T1000 (cell line): Measurements from ENCODE around the gene CCDC106.

Experiments
- DNase-seq: peaks from one replicate; lab custom pipeline; 2025; ENCODE audit warnings: mixed read lengths; lab: John Stamatoyannopoulos, UW

The CCDC106 gene

DNA sequence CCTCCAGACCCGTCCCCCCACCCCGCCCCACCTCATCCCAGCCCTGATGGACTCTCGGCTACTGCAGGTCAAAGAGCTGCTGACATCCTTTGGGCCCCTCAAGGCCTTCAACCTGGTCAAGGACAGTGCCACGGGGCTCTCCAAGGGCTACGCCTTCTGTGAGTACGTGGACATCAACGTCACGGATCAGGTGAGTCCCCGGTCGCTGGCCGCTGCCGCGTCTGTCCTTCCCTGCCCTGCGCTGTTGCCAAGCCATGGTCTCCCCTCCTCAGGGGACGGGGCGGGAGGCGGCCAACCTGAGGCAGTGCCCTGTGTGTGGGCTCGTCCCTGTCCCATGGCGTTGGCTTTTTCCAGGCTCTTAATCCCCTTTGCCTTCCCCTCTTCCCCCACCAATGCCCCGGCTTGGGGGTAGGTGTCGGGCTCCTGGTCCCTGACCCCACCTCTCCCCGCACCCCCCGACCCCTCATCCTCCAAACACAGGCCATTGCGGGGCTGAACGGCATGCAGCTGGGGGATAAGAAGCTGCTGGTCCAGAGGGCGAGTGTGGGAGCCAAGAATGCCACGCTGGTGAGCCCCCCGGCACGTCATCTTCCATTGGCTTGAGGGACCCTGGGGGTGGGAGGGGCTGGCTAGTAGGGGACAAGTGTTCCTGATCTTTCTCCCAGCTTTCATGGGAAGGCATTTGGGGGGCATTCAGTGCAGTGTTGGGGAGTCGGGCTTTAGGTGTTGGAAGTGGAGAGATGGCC is 20.8 kb downstream of the CCDC106 start:
- no peak for DNase-seq

DNA sequence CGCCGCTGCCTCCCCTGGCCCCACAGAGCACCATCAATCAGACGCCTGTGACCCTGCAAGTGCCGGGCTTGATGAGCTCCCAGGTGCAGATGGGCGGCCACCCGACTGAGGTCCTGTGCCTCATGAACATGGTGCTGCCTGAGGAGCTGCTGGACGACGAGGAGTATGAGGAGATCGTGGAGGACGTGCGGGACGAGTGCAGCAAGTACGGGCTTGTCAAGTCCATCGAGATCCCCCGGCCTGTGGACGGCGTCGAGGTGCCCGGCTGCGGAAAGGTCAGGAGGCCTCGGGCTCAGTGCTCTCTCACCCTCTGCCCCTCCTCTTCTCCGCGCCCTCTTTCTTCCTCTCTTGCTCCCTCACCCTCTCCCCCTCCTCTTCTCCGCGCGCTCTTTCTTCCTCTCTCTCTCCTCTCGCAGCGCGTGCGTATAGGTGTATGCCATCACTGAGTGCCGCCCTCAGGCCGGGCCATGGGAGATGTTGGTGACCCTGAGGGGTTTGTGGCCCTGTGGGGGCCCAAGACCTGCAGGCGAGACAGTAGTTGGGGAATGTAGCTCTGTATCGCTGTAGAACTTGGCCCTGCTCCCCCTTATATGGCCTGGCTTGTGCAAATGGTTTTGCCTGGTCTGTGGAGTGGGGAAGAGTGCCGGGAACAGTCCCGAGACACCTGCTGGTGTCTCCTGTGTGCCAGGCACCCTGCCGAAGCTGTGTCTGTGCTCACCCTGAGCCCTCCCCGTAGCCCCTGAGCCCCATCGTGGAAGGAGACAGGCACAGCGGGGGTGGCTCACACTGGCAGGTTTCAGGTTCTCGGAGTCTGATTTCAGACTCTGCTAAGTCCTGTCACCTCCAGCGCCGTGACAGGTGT is 21.6 kb downstream of the CCDC106 start:
- DNase-seq: no peak

DNA sequence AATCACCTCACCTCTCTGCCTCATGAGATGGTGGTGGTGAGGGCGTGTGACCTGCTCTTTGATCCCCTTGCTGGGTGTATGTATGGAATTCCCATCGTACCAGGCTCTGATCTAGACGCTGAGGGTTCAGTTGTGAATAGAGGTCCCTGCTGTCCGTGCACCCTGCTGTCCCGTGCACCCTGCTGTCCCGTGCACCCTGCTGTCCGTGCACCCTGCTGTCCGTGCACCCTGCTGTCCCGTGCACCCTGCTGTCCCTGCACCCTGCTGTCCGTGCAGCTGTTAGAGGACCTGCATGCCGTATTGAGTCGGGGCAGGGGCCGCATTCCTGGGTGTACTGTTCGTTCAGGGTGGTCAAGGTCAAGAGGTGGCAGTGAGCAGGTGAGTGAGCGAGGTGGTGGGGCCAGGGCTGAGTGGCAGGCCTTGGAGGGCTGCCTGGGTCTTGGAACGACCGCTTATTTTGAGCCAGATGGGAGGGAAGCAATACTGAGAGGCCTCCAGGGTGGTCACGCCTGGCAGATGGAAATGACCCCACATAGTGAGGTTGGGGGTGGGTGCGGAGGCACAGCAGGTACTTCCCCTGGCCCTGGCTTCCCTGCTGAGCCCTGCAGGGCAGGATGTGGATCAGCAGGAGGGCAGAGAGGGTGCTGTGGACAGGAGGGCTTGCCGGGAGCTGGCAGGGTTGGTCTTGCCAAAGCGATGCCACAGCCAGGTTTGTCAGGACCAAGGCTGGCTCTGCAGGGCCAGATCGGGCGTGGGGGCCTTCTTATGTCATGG is 22.5 kb downstream of the CCDC106 start:
- no peak for DNase-seq

DNA sequence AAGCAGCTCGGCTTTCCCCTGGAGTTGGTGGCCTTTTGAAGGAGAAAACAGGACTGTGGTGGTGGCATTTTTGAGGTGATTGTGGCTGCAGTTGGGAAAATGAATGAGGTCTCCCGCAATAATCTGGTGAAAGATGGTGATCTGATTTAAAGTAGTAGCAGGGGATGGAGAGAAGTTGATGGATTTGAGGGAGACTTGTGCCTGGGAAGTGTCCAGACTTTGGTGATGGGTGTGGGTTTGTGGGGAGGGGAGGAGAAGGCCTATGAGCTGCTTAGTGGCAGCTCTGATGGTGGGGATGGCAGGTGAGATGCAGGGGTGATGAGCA is 23.0 kb downstream of the CCDC106 start:
- no peak for DNase-seq

DNA sequence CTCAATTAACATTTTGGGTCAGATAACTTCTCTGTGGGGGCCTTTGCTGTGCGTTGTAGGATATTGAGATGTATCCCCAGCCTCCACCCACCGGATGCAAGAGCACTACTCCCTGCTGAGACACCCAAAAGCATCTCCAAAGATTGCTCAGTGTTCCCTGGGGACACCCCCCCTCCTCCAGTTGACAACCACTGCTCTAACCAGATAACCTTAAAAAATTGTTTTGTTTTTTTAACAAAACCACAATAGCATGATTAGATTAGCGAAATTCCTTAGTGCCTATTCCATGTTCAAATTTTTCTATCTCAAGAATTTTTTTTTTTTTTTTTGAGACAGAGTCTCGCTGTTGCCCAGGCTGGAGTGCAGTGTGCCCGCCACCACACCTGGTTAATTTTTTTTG is 24.4 kb downstream of the CCDC106 start:
- DNase-seq: no peak

DNA sequence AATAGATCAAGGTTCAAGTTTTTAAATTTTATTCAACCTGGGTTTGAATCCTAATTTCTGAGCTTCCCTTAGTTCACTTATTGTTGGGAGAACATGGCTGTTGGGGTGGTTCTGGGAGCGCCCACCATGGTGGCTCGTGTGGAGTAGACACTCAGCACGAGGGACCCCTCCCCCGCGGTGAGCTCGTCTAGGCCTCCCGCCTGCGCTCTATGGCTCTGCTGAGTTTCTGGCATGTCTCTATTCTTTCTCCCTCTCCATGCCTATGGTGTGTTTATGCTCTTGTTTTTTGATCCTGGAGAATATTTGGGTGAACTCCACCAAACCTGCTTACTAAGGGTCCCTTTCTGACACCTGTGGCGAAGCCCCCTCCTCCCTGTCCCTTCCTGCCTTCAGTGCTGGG is 25.5 kb downstream of the CCDC106 start:
- no peak for DNase-seq

DNA sequence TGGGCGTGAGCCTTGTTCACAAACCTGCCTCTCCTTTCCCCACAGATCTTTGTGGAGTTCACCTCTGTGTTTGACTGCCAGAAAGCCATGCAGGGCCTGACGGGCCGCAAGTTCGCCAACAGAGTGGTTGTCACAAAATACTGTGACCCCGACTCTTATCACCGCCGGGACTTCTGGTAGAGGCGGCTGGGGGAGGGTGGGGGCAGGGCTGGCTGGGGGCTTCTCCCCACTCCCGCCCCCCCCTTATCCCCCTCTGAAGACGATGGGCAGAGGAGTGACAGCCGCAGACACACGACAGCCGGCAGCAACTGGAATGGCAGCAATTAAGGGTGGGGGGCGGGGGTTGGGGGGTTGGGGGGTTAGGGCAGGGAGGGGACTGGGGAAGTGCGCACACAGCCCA is 25.9 kb downstream of the CCDC106 start:
- no peak for DNase-seq

DNA sequence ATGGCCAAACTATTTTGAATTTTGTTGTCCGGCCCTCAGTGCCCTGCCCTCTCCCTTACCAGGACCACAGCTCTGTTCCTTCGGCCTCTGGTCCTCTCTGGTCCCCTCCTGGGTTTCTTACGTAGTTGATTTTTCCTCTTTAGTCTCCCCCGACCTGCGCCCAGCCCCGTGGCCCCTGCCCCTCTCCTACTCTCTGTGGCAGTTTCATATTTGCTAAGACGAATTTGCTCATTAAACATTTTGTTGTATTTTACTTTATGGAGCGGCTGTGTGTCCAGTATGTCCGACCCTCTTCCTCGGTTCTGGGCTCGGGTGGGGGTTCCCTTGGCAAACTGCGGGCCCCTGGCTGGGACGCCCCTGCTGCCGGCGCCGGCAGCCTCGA is 26.4 kb downstream of the CCDC106 start:
- DNase-seq: no peak

DNA sequence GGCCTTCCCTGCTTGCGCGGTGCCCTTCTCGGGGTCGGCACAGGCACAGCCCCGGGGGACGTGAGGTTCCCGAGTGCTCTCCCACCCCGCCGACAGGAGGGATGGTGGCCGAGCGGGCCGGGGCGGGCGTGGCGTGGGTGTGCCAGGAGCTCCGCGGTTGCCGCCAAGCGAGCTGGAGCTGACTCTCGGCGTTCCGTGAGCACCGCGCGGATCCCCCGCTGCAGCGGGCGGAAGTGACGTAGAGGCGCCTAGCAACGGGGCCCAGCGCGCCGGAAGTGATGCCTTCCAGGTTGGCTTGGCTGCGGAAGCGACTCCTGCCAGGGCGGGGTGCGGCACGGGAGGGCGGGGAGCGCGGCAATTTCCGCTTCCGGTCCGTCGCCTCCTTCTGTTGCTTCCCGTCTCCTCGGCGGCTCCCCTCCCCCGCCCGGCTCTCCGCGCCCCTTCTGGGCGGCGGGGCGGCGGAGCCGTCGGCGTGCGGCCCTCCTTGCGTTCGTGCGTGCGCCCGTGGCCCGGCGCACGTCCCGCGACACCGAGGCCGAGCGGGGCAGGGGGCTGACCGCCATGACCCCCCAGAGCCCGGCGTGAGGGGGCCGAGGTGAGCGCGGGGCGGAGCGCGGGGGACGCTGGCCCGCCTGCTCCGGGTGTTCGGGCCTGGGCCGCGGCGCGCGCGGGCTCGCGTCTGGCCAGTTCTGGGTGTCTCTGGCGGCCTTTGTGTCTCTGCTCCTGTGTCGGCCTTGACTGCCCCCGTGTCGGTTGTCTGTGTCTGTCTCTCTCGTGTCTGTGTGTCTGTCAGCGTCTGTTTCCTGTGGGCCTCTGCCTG is 27.0 kb downstream of the CCDC106 start, which contains the start of gene EPN1:
EPN1 (plus strand) TSS at position 386 of the 820 bp plus-strand sequence. CDS start 3,402 bp downstream, outside the sequence.
- peak; percentile 89 for DNase-seq

DNA sequence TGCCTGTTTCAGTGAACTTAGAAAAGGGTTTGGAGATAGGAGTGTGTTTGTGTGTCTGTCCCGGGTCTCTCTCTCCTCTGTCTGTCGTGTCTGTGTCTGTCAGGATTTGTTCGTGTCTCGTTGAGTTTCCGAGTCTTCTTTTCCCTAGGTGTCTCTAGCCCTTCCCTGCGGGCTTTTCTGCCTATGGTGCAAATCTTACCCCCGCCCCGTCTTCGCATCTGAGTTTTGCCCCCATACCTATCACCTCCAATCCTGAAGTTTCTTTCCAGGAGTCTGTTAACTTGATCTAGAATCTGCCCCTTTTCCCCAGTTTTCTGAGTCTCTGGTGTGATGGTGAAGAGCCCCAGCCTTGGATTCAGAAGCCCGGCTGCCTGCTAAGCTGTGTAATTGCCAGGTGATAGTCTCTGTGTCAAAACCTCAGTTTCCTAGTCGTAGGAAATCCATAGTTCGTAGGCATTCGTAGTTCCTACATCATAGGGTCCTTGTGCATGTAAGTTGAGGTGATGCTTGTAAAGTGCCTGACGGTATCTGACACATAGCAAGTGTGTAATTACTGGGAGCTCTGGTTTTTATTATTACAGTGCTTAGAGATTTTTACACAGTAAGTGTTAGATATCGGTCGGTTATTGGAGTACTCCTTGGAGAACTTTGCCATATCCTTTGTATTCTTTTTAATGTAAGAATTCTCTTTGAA is 27.8 kb downstream of the CCDC106 start:
- DNase-seq: no peak

DNA sequence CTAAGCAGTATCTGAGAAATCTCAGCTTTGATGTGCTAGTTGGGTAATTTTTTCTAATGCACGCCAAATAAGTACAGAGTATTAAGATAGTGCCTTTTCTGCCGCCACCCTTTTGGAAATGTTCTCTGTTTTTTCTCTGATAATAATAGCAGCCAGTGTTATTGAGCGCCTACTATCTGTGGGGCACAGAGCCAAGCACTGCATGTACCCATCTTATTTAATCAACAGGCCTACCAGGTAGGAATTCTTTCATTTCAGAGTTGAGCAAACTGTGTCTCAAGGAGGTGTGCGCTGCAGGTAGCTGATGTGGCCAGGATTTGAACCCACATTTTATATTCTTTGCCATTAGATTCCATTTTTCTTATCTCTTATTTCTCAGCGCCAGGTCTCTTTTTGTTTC is 28.4 kb downstream of the CCDC106 start:
- no peak for DNase-seq

DNA sequence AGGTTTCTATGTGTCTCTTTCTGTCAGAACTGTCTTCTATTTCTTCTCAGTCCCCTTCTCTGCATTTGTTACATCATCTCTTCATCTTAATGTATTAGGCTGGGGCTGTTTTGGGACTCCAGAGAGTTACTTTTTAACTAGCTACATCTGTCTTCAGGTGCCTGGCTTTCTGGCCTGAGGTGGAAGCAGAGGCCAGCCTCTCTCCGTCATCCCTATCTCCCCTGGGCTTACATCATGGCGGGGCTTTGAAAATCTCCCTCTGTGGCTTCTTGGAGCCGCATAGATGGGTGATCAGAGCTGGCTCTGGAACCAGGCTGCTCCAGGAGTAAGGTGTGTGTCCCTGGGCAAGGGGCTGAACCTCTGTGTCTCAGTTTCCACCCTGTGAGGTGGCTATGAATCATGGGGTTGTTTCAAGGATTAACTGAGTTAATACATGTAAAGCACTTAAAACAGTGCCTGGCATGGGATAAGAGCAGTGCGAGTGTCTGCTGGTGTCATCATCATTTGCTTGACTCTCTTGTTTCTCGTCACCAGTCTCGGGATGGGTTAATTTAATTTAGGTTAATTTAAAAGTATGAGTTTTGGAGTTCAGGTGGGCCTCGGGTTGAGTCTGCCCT is 29.0 kb downstream of the CCDC106 start:
- DNase-seq: no peak

DNA sequence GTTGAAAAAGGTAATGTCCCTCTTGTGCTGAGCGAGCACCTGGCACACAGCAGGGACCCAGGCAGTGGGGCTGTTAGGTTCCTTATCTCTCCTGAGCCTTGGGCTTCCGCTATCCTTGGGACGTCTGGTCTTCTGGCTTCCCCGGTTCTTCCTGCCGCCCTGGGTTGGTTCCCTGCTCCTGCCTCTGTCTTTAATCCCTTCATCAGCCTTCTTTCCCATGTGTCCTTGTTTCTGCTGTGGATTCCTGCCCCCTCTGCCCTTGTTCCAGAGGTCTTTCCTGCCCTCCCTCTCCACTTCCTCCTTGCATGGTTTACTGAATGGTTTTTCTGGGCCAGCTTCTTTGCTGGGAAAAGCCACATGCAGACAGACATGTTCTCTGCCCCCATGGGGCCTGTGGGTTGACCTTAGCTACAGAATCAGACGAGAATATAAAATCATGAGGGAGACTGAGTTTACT is 29.6 kb downstream of the CCDC106 start:
- DNase-seq: no peak

DNA sequence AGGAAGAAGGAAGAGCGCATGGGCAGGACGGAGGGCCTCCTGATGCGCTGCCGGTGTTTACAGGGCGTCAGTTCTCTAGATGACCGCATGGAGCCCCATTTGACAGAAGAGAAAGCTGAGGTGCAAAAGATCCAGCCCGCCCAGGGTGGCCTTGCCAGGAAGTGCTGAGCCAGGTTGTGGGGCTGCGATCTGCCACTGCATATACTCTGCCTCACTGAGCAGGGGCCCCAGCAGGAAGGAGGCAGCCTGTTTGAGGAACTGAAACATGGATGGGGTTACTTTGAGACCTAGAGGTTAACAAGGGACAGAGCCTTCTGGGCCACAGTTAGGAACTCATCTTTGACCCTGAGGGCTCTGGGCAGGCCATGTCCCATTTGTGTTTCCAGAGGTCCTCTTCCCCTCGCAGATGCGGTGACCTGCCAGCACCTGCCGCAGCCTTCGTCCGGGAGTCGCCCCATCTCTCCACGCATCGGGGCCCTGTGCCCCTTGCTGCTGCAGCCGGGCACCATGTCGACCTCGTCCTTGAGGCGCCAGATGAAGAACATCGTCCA is 30.2 kb downstream of the CCDC106 start:
- DNase-seq: no peak

DNA sequence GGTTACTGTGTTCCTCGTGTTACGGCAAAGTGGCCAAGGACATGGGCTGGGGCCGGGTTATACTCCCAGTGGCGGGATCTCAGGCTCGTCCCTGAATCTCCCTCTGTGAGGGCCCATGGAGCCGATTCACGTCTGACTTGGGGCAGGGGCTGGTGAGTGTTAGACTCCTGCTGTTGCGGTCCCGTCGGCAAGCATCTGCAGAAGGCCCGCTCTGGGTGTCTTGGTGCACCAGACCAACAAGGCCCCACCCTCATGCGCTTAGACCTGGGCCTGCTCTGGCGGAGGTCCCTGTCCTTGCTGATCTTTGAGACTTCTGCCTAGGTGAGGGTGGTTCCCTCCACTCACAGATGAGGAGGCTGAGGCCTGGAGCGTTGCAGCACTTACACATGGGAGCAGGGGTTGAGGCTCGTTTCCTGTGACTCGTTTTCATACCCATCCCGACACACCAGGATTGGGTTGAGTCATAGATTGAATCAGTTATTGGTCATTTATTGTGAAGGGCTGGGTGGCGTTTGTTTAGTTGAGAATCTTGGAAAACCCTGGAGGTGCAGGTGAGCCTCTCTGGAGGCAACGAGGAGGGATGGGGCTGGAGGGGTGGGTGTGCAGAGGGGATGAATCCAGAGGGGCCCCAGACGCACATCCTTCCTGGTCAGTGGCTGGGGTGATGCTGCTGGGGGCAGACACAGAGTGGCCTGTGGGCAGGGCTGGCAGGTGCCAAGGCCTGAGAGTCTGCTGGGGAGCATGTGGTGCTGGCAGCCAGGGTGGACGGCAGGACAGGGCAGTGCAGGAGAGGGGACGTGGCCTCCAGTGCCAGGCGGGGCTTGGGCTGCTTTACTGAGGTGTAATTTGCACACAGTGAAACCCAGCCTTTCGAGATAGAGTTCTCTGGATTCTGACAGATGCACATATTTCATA is 31.6 kb downstream of the CCDC106 start:
- no peak for DNase-seq

DNA sequence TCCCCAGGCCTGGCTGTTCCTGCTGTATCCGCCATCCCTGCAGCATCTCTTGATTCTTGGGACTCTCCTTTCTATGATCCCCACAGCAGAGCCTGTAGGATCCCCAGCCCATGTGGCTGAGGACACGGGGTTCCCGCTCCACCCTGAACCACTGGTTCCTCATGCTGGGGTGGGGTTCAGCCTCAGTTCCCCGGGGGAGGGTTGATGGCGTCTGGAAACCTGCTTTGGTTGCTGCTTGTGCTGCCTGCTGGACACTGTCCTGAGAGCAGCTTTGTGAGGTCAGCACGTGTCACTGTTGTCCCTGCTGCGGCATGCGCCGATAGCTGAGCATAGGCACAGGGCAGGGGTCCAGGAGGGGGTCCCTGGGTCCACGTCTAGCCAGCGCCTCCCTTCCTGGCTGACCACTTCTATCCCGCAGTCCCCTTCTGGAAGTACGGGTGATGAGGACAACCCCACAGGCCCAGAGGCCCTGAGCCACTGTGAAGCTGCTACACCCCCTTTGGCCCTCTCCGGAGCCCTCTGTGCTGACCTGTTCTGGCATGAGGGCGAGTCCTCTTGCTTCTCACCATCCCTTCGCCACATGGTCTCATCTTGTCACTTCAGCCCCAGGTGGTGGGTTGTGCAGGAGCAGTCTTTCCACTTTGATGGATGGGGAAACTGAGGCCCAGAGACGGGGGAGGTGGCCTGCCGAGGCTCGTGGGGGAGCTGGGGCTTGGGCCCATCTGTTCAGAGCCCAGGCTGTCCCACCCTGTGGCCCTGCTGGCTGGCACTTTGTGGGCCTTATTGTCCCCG is 32.5 kb downstream of the CCDC106 start:
- DNase-seq: no peak

DNA sequence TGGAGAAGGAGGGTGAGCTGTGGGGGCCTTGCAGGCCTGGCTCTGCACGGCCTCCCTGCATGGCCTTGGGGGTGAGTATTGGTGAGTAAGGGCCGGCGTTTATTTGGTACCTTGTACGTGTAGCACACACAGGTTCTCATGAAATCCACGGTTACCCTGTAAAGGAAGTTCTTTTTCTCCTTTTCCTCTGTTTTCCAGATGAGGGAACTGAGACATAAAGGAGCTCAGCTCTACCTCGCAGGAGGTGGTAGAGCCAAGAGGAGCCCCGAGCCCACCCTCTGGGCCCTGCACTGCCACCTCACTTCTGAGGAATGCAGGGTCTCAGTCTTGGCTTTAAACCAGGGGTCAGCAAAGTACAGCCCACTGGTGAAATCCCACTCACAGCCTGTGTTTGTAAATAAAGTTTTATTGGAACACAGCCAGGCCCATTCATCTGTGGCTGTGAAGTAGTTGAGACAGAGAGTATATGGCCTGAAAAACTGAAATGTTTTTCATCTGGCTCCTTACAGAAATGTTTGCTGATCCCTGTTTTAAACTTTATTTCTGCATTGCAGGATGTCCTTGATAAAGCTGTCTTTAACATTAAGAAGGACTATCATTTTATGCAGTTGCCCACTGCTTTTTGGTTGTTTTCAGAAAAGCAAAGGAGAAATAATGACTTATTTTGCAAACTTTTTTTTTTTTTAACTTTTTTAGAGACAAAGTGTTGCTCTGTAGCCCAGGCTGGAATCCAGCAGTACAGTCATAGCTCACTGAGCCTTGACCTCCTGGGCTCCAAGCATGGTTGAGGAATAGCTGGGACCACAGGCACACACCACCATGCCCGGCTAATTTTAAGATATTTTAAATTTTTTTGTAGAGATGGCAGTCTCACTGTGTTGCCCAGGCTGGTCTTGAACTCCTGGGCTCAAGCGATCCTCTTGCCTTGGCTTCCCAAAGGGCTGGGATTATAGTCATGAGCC is 33.4 kb downstream of the CCDC106 start:
- DNase-seq: no peak
